Stimulated activated CD8-positive, alpha-beta memory T cell treated with anti-CD3 and anti-CD28 coated beads, Interleukin-7, amount 100 ng/mL, for 24 hours (primary cell): ENCODE data around the gene OSCP1.
A peak's percentile ranks its signal among the peaks of the same experiment; 100 is the strongest.

Experiments
- DNase-seq: peaks from one replicate; pipeline ENCODE4 v3.0.0-alpha.2; 2020; ENCODE audit warnings: low read depth

The OSCP1 gene

DNA sequence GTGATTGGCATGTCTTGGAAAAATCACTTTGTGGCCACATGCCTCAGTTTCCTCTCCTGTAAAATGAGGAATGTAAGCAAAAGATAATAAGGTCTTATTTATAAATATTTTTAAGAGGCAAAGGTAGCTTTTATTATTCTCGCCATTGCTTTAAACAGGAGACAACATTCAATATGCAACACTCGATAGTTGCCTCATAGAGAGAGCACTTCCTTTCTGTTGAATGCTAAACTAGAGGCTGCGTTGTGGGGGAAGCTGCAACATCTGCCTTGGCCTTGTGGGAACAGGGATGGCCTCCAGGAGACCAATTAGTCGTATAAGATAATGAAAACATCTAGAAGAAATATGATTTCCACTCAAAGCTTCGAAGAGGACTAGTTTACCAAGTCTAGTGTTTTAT lies 3.5 kb downstream of the OSCP1 start:
- no peak for DNase-seq

- no peak for DNase-seq
Observed at GRCh38 chr1:36446271-36446670, 4.0 kb downstream of the OSCP1 start.

GRCh38 chr1:36443297-36443696 lies 7.0 kb downstream of the OSCP1 start:
- no peak for DNase-seq

DNA sequence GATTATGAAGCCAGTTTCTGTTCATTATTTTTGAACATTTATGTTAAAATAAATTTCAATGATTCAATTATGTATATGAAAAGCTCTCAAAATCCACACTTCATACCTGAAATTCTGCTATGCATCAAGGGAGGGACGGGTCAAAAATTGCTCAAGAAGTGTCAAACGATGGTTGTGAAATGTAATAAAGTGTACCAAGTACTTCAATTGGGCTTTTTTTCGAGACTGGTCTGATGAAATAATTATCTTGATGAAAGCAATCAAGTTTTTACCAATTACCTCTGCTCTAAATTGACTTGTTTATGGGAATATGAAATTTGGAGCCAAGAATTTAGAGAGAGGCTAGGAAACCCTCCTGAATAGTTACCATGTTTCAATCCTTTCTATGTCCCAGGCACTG lies 7.9 kb downstream of the OSCP1 start:
- no peak for DNase-seq

DNA sequence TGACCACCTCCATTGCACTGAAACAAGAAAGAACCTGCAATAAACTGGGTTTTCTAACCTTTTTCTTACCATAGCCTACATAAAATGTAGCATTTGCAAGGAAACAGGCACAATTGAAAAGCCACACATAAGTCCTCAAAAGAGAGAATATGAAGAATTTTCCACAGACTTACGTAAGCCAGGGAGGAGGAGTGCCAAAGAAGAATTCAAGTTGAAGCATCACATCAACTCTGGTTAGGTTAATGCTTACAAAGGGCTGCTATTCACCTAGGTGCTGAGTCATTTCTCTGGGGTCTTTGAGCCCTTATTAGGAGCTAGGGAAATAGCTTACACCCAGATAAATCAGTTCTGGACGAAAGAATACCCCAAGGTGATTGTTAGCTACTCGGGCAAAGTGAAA lies 9.6 kb downstream of the OSCP1 start:
- DNase-seq, result no peak

GRCh38 chr1:36440044-36440443 lies 10.2 kb downstream of the OSCP1 start:
- DNase-seq, result no peak

- no peak for DNase-seq
Observed at GRCh38 chr1:36438715-36439114, 11.5 kb downstream of the OSCP1 start.

GRCh38 chr1:36436821-36437220 lies 13.4 kb downstream of the OSCP1 start:
- DNase-seq, result no peak

GRCh38 chr1:36433102-36433501 lies 17.1 kb downstream of the OSCP1 start:
- DNase-seq, result no peak

DNA sequence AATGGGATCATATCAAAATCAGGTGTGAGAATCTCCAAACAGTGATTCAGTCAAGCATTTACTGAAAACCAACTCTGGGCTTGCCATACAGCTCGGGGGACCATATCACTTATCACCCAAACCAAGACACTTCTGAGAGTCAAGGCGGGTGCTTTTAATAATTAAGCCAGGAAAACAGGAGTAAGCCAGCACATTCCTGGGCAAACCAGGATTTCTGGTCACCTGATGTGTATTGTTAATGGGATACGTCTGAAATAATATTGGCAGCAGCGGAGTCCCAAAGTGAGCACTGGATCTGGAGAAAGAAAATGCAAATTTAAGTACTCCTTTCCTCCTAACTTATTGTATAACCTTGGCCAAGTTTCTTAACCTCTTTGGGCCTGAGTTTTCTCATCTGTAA lies 17.6 kb downstream of the OSCP1 start:
- no peak for DNase-seq

DNA sequence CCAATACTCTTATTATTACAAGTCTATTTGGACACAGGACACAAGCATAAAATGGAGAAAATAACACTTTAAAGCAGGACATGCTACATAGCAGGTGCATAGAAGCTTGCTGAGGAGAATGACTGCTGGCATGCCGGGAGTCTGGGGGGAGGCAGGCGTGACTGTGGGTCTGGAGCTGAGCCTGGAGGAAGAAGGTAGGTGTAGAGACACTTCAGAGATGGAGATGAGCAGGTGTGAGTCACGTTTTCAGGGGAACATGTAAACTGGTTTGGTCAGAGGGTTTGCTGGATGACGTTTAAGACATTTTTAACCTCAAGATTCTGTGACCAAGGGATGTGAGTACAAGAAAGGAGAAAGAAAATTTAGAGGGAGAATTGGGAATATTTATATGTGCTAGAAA lies 24.5 kb downstream of the OSCP1 start:
- DNase-seq, result no peak

- no peak for DNase-seq
Observed at GRCh38 chr1:36421649-36422048, 28.6 kb downstream of the OSCP1 start.

- peak; percentile 91 for DNase-seq
Observed at GRCh38 chr1:36420836-36421317, 29.4 kb downstream of the OSCP1 start.

DNA sequence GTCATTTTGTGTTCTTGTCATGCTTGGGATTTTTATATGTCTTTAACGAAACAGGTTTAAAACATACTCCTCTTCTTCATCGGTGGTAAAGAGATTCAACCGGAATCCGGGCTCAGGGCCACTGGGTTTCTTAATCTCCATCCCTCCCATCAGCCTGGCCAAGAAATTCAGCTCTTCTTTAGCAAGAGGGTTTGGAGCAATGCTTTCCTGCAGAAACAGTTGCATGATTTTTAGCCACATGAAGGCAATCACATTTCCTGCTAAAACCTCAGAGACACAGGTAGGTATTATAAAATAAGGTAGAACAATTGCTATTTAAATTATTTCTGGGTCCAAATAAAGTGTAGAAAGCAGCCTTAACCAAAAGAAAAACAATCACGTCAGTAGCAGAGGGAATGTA lies 29.8 kb downstream of the OSCP1 start:
- DNase-seq, result no peak

GRCh38 chr1:36419569-36419968 lies 30.7 kb downstream of the OSCP1 start:
- no peak for DNase-seq

GRCh38 chr1:36419140-36419539 lies 31.1 kb downstream of the OSCP1 start:
- no peak for DNase-seq

- DNase-seq, result no peak
Observed at GRCh38 chr1:36417931-36418330, 32.3 kb downstream of the OSCP1 start.

- DNase-seq, result no peak
Observed at GRCh38 chr1:36415661-36416326, 34.5 kb downstream of the OSCP1 start.

DNA sequence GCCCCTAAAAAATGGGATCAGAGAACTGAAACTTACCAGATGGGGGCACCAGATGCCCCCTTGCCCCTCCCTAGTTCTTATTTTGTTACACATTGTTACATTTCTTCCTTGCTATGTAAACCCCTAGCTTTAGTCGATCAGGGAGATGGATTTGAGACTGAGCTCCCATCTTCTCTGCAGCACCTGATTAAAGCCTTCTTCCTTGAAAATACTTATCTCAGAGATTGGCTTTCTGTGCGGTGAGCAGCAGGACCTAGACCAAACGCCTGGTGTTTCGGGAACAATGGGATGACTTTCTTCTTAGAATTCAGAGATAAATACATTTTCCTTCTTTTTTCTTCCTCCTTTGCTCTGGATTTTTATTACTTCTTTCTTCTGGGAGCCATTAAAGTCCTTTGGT lies 35.9 kb downstream of the OSCP1 start:
- DNase-seq, result no peak

DNA sequence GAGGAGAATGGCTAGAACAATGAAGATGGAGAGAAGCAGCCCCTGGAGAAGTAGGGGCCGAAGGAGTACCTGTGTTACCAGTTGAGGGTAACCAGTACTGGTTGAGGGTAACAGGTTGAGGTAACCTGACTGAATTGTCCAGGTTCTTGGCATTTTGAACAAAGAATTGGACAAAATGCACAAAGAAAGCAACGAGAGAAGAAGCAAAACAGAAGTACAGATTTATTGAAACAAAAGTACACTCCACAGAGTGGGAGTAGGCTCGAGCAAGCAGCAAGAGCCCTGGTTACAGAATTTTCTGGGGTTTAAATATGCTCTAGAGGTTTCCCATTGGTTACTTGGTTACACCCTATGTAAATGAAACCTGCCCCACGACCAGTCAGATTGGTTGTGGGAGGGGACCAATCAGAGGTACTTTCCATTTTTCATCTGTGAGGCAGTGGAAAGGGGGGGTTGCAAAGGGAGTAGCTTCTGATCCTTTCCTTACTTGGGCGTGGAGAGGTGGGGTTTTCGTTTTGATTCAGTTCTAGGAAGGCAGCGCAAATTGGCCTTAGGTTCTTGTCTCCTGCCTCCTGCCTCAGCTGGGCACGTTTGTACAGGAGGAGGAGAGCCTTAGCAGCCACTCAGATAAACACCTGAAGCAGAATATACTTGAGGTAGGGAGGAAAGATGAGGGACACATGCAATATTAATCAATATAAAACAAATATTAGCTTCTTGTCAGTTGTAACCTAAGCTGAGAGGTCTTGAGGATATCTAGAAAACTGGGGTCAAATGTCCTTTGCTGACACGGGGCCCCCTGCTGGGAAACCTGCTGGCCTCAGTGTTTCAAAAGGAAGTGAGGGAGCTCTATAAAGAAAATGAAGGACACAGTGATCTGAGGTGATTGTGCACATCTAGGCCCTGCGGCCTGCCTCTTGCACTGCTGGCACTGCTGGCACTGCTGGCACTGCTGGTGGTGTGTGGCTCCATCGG lies 38.3 kb downstream of the OSCP1 start:
- DNase-seq, result no peak

- no peak for DNase-seq
Observed at GRCh38 chr1:36408479-36408878, 41.8 kb downstream of the OSCP1 start.

DNA sequence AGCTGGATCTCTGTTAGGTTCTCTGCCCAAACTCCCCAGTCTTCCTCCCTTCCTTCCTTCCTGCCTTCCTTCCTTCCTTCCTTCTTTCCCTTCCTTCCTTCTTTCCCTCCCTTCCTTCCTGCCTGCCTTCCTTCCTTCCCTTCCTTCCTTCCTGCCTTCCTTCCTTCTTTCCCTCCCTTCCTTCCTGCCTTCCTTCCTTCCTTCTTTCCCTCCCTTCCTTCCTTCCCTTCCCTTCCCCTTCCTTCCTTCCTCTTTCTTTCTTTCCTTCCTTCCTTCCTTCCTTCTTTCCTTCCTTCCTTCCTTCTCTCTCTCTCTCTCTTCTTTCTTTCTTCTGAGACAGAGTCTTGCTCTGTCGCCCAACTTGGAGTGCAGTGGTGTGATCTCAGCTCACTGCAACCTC lies 43.8 kb downstream of the OSCP1 start:
- no peak for DNase-seq

DNA sequence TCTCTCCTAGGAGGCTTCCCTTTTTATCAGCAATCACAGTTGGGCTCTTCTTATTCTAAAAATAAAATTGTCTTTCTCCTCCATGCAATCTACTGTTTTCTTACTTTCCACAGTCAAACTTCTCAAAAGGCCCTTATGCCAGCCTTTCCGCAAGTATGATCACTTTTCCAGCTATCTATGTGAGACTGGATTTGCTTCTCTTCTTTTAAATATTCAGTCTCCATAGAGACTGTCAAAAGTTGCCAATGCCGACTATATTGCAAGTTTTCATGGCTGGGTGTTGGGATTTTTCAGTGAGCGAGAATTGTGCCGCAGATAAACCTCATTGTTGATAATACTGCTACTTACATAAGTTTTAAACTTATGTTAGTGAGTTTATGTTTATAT lies 47.8 kb downstream of the OSCP1 start:
- no peak for DNase-seq
